Mesenchymal stem cell (in vitro differentiated cells and primary cell): ENCODE results near the gene CLDN15.

Experiments used
- DNase-seq: peaks from one replicate; pipeline ENCODE4 v3.0.0-alpha.2; 2013
- H2AFZ ChIP-seq: one replicate; pipeline ENCODE4 v1.6.1; 2013; ENCODE audit warnings: low read depth, mild to moderate bottlenecking, control low read depth, inconsistent platforms, low read length, moderate library complexity
- H2AK5ac ChIP-seq: 2 replicates; pipeline ENCODE4 v1.6.1; 2013; ENCODE audit warnings: low read length, moderate library complexity, mild to moderate bottlenecking, inconsistent platforms; ENCODE audit not compliant: severe bottlenecking
- H2BK120ac ChIP-seq: one replicate; pipeline ENCODE4 v1.6.1; 2013; ENCODE audit warnings: low read depth, mild to moderate bottlenecking, inconsistent platforms, low read length, moderate library complexity
- H2BK12ac ChIP-seq, 2 experiments: one replicate each; pipeline ENCODE4 v1.6.1; 2013; ENCODE audit warnings: inconsistent platforms in 2 of 2, low read length in 2 of 2, mild to moderate bottlenecking in 2 of 2, moderate library complexity in 2 of 2, control low read depth in 1 of 2
- H2BK15ac ChIP-seq: one replicate; pipeline ENCODE4 v1.6.1; 2013; ENCODE audit warnings: mild to moderate bottlenecking, low read depth, inconsistent platforms; ENCODE audit not compliant: poor library complexity, severe bottlenecking
- H2BK5ac ChIP-seq: 2 replicates; pipeline ENCODE4 v1.6.1; 2013; ENCODE audit warnings: low read depth, mild to moderate bottlenecking, low read length, control low read depth, inconsistent platforms; ENCODE audit not compliant: poor library complexity, severe bottlenecking
- H3K14ac ChIP-seq, 2 experiments: one replicate each; pipeline ENCODE4 v1.6.1; 2013; ENCODE audit warnings: inconsistent platforms in 2 of 2, low read length in 2 of 2, control low read depth in 1 of 2, mild to moderate bottlenecking in 1 of 2, moderate library complexity in 1 of 2
- H3K18ac ChIP-seq, 2 experiments: one replicate each; pipeline ENCODE4 v1.6.1; 2013; ENCODE audit warnings: inconsistent platforms in 2 of 2, low read length in 2 of 2, control low read depth in 1 of 2, low read depth in 1 of 2, mild to moderate bottlenecking in 1 of 2
- H3K23ac ChIP-seq, 2 experiments: one replicate each; pipeline ENCODE4 v1.6.1; 2013; ENCODE audit warnings: inconsistent platforms in 2 of 2, low read length in 2 of 2, mild to moderate bottlenecking in 2 of 2, moderate library complexity in 2 of 2, control low read depth in 1 of 2
- H3K27ac ChIP-seq: 2 replicates; pipeline ENCODE4 v1.5.1; 2013; ENCODE audit warnings: mild to moderate bottlenecking, moderate library complexity, low read length, control low read depth, inconsistent platforms; ENCODE audit not compliant: poor library complexity, severe bottlenecking
- H3K27me3 ChIP-seq, 2 experiments: 2 replicates each; pipeline versions ENCODE4 v1.6.1 to v1.7.0; 2013; ENCODE audit warnings: low read length in 2 of 2, mild to moderate bottlenecking in 2 of 2, moderate library complexity in 2 of 2, control low read depth in 1 of 2, inconsistent platforms in 1 of 2; ENCODE audit not compliant: control insufficient read depth in 1 of 2, insufficient read depth in 1 of 2
- H3K36me3 ChIP-seq, 2 experiments: 2 replicates each; pipeline versions ENCODE4 v1.6.1 to v1.7.0; 2013; ENCODE audit warnings: low read length in 2 of 2, control low read depth in 1 of 2, inconsistent platforms in 1 of 2, low read depth in 1 of 2, mild to moderate bottlenecking in 1 of 2; ENCODE audit not compliant: insufficient read depth in 2 of 2, control insufficient read depth in 1 of 2
- H3K4ac ChIP-seq, 2 experiments: one replicate each; pipeline ENCODE4 v1.6.1; 2013; ENCODE audit warnings: inconsistent platforms in 2 of 2, low read length in 2 of 2, mild to moderate bottlenecking in 2 of 2, moderate library complexity in 2 of 2, control low read depth in 1 of 2, low read depth in 1 of 2
- H3K4me1 ChIP-seq: 2 replicates; pipeline ENCODE4 v1.6.1; 2013; ENCODE audit warnings: low read depth, low read length, control low read depth; ENCODE audit not compliant: control insufficient read depth, insufficient read depth
- H3K4me2 ChIP-seq: 2 replicates; pipeline ENCODE4 v1.6.1; 2013; ENCODE audit warnings: low read length, mild to moderate bottlenecking, inconsistent platforms; ENCODE audit not compliant: poor library complexity, severe bottlenecking
- H3K4me3 ChIP-seq, 2 experiments: 2 replicates each; pipeline versions ENCODE4 v1.5.1 to v1.7.0; 2013; ENCODE audit warnings: low read length in 2 of 2, mild to moderate bottlenecking in 2 of 2, control low read depth in 1 of 2, low read depth in 1 of 2; ENCODE audit not compliant: insufficient read depth in 1 of 2
- H3K79me1 ChIP-seq: replicated peaks from 2 replicates; pipeline ENCODE4 v1.6.1; 2013; ENCODE audit warnings: mild to moderate bottlenecking, control low read depth, low read length, inconsistent platforms; ENCODE audit not compliant: poor library complexity, severe bottlenecking
- H3K9ac ChIP-seq: 2 replicates; pipeline ENCODE4 v1.7.0; 2013; ENCODE audit warnings: mild to moderate bottlenecking, low read length, moderate library complexity
- H3K9me3 ChIP-seq: 2 replicates; pipeline ENCODE4 v1.7.0; 2013; ENCODE audit warnings: mild to moderate bottlenecking, low read length; ENCODE audit not compliant: control insufficient read depth
- H4K8ac ChIP-seq: one replicate; pipeline ENCODE4 v1.6.1; 2013; ENCODE audit warnings: inconsistent platforms, mild to moderate bottlenecking, low read length, moderate library complexity
- H4K91ac ChIP-seq: one replicate; pipeline ENCODE4 v1.6.1; 2013; ENCODE audit warnings: mild to moderate bottlenecking, low read length, inconsistent platforms
- WGBS: methylation state at CpG from one replicate; pipeline ENCODE4 v1.1.7; 2013; ENCODE audit warnings: mixed read lengths; 5-methylcytosine and 5-hydroxymethylcytosine counted together

The CLDN15 gene

GRCh38 chr7:101250324-101250723 lies 12.7 kb upstream of the CLDN15 start:
- Histone ChIP-seq H2AK5ac (no peak overlapping the region), H3K23ac (no peak overlapping the region), H3K4me1 (peaks cover 12% of the 10 kb centered on the region), H3K27me3 (peaks cover 4% of the 10 kb centered on the region in 2 experiments), H2BK15ac (no peak overlapping the region), H3K79me1 (peaks cover 7% of the 10 kb centered on the region), H2BK5ac (no peak overlapping the region), H3K4me2 (no peak overlapping the region), H2BK12ac (no peak overlapping the region), H3K27ac (no peak overlapping the region), H3K4me3 (peak overlapping the region in 1 of 2 experiments; percentile 93), H2BK120ac (no peak overlapping the region), H4K91ac (no peak overlapping the region), H3K9me3 (no peaks in the 10 kb centered on the region), H2AFZ (no peak overlapping the region), H3K4ac (no peak overlapping the region), H3K14ac (no peak overlapping the region), H3K9ac (peak overlapping the region; percentile 45), H4K8ac (no peak overlapping the region), H3K36me3 (peaks cover 20 to 22% of the 10 kb centered on the region in 2 experiments), H3K18ac (no peak overlapping the region)
- no peak for DNase-seq
- WGBS, result 94% methylated on average over 3 of the region's 3 CpGs

- no peak overlapping the region for H3K9ac ChIP-seq
- no peak overlapping the region for H2AK5ac ChIP-seq
- H3K23ac ChIP-seq, result no peak overlapping the region
- H2BK15ac ChIP-seq, result no peak overlapping the region
- WGBS, result 100% methylated on average over 5 of the region's 5 CpGs
- peaks cover 22% of the 10 kb centered on the region for H3K4me1 ChIP-seq
- H3K4ac ChIP-seq, result no peak overlapping the region
- H2AFZ ChIP-seq, result no peak overlapping the region
- no peak for DNase-seq
- H3K36me3 ChIP-seq, result peaks cover 22 to 28% of the 10 kb centered on the region in 2 experiments
- H3K14ac ChIP-seq, result no peak overlapping the region
- H3K27ac ChIP-seq, result no peak overlapping the region
- H3K79me1 ChIP-seq, result peaks cover 7% of the 10 kb centered on the region
- no peaks in the 10 kb centered on the region for H3K27me3 ChIP-seq
- H3K9me3 ChIP-seq, result no peaks in the 10 kb centered on the region
- H4K8ac ChIP-seq, result no peak overlapping the region
- H4K91ac ChIP-seq, result no peak overlapping the region
- H2BK5ac ChIP-seq, result no peak overlapping the region
- no peak overlapping the region for H3K4me2 ChIP-seq
- no peak overlapping the region for H3K18ac ChIP-seq
- no peak overlapping the region for H2BK12ac ChIP-seq
- no peak overlapping the region for H3K4me3 ChIP-seq
- H2BK120ac ChIP-seq, result no peak overlapping the region
Observed at GRCh38 chr7:101248276-101248675, 10.7 kb upstream of the CLDN15 start.

- H3K14ac ChIP-seq, result peak overlapping the region in 1 of 2 experiments; percentile 38
- peaks cover 14% of the 10 kb centered on the region for H3K4me1 ChIP-seq
- H4K91ac ChIP-seq, result no peak overlapping the region
- peak overlapping the region; percentile 91 to 98 for H3K4me3 ChIP-seq
- H2BK12ac ChIP-seq, result no peak overlapping the region
- peak overlapping the region; percentile 67 for H2AFZ ChIP-seq
- H2BK120ac ChIP-seq, result no peak overlapping the region
- peak overlapping the region in 1 of 2 experiments; percentile 93 for H3K4ac ChIP-seq
- no peak overlapping the region for H2AK5ac ChIP-seq
- H3K27ac ChIP-seq, result peak overlapping the region; percentile 41
- no peaks in the 10 kb centered on the region for H3K9me3 ChIP-seq
- H3K36me3 ChIP-seq, result peaks cover 27 to 41% of the 10 kb centered on the region in 2 experiments
- H3K9ac ChIP-seq, result peak overlapping the region; percentile 97
- no peak overlapping the region for H3K23ac ChIP-seq
- DNase-seq, result no peak
- WGBS, result 58% methylated on average over 30 of the region's 32 CpGs
- H2BK5ac ChIP-seq, result no peak overlapping the region
- H3K18ac ChIP-seq, result peak overlapping the region; percentile 40 to 74
- peak overlapping the region; percentile 89 for H3K4me2 ChIP-seq
- H3K27me3 ChIP-seq, result no peaks in the 10 kb centered on the region
- H2BK15ac ChIP-seq, result no peak overlapping the region
- peak overlapping the region; percentile 90 for H4K8ac ChIP-seq
- peaks cover 19% of the 10 kb centered on the region for H3K79me1 ChIP-seq
Observed at GRCh38 chr7:101245147-101245668, 7.6 kb upstream of the CLDN15 start.

- peak within 1 kb of the TSS; percentile 89 for H3K4me2 ChIP-seq
- no peaks in the 10 kb centered on the region for H3K27me3 ChIP-seq
- peak within 1 kb of the TSS in 1 of 2 experiments; percentile 92 for H3K23ac ChIP-seq
- H3K18ac ChIP-seq, result peak within 1 kb of the TSS; percentile 40 to 100
- H2BK120ac ChIP-seq, result no peak within 1 kb of the TSS
- peaks cover 17% of the 10 kb centered on the region for H3K4me1 ChIP-seq
- WGBS, result under 1% methylated on average over 45 of the region's 45 CpGs
- H3K14ac ChIP-seq, result peak within 1 kb of the TSS; percentile 1 to 96
- peak within 1 kb of the TSS; percentile 91 to 98 for H3K4me3 ChIP-seq
- H2BK5ac ChIP-seq, result peak within 1 kb of the TSS; percentile 5
- H3K79me1 ChIP-seq, result peaks cover 23% of the 10 kb centered on the region
- H3K4ac ChIP-seq, result peak within 1 kb of the TSS; percentile 75 to 93
- peak; percentile 93 for DNase-seq
- H3K9me3 ChIP-seq, result no peaks in the 10 kb centered on the region
- peaks cover 31 to 46% of the 10 kb centered on the region in 2 experiments for H3K36me3 ChIP-seq
- peak within 1 kb of the TSS; percentile 80 for H3K27ac ChIP-seq
- peak within 1 kb of the TSS; percentile 97 for H3K9ac ChIP-seq
- no peak within 1 kb of the TSS for H2BK15ac ChIP-seq
- peak within 1 kb of the TSS in 1 of 2 experiments; percentile 84 for H2BK12ac ChIP-seq
- H4K91ac ChIP-seq, result peak within 1 kb of the TSS; percentile 91
- H4K8ac ChIP-seq, result peak within 1 kb of the TSS; percentile 94
- H2AFZ ChIP-seq, result peak within 1 kb of the TSS; percentile 94
- no peak within 1 kb of the TSS for H2AK5ac ChIP-seq
Observed at GRCh38 chr7:101244375-101245146, 7.0 kb upstream of the CLDN15 start, which contains the start of gene FIS1. TSS of gene FIS1 (minus strand) at chr7:101245081. CDS start at chr7:101245004, 77 bp downstream.
